Measurements from ENCODE around the gene FBXO47.
A peak's percentile ranks its signal among the peaks of the same experiment; 100 is the strongest.

Gene FBXO47

DNA sequence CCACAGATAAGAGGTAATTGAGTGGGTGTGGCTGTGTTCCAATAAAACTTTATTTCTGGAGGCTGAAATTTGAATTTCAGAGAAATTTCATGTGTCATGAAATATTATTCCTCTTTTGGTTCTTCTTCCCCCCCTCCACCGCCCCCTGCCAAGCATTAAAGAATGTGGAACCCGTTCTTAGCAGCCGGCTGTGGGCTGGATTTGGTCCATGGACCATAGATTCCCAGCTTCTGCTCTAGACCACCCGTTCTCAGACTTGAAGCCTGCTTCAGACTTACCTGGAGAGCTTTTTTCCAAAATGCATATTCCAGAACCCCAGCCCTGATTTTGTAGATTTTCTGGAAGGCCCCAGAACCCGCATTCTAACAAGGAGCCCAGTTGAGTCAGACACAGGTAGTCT, 56.9 kb downstream of the FBXO47 start:
- no peak overlapping the region for H3K4me3 ChIP-seq
- H3K27ac ChIP-seq = no peak overlapping the region

DNA sequence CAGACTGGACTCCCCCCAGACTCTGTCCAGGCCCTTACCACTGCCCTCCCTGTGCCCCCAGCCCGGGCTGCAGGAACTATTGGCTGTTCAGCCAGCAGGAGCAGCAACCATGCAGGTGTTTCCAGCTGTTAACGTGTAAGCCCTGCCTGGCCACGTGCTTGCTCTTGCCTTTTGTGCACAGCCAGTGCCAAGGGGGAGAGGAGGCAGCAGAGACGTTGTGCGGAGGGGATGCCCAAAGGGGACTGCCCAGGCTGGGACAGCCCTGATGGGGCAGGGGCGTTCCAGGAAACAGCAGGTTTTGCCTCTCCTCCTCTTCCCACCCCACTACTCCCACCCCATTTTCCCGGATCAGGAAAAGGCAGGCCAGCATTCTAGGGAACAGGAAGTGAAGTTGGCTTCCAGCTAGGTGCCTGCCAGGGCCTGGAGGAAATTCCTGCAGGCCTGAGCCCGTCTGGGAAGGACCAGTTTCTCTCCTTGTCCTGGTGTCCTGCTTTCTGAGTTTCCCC, 58.5 kb downstream of the FBXO47 start:
- no peak overlapping the region for H3K4me3 ChIP-seq
- H3K27ac ChIP-seq = peak overlapping the region in 19 of 21 experiments; percentile 6 to 79 (median 62)

DNA sequence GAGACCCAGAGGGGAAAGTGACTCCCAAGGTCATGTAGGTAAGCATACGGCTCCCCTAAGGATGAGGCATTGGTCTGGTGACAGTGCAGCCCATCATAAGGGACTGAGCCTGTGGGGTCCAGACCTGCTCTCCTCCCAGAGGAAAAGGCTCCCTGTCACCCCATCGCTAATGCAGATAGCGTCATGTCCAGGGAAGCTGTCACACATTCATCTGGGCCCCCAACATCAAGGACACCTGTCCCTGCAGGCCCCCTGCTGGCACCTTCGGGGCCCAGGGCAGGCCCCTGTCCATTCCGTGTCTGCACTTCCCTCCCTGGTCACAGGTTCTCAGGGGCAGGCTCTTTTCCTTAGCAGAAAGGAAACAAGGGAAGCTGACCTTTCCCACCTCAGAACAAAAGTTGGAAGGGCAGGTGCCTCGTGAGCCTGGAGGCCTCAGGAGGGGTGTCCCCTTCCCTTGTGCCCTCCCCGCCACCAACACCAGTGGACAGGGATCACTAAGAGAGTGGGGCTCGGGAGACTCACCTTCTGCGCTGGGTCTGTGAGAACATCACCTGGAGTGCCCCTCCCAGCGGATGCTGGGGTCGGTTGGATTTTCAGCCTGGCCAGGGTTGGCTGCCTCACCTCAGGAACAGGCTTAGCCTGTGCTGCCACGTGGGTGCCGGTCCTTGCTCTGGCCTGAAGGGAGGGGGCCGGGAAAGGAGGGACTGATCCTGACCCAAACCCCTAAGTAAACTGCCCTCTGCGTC, 59.1 kb downstream of the FBXO47 start:
- Histone ChIP-seq H3K4me3 (no peak overlapping the region), H3K27ac (peak overlapping the region in 19 of 21 experiments; percentile 6 to 79 (median 62))

DNA sequence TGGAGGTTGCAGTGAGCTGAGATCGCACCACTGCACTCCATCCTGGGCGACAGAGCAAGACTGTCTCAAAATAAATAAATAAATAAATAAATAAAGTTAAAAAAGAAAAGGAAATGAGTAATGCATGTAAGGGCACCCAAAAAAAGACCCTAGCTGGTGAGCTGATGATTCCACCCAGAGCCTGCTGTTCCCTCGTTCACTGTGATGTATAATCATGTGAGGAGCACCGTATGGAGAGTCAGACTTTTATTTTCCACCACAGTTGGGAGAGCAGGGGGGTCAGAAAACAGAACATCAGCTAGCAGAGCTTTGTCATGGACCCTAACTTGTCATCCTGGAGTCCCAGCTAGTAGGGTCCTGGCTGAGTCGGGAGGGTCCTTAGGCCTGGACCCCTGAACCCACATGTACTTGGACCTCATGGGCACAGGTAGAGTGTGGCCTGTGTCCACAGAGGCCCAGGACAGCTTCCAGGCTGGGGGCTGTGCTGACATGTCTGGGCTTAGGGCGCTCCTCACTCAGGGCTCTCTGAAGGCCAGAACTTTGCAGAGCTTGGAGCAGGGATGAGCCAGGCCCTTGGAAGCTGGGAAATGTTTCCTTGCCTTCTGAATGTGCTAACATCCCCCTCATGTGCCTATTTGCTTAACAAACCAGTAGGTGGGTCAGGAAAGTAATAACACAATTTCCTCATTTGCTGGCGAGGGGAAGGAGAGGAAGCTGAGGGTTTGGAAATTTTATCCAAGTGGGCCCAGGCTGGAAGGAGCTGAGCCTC, 60.6 kb downstream of the FBXO47 start:
- no peak overlapping the region for H3K4me3 ChIP-seq
- H3K27ac ChIP-seq = peak overlapping the region in 11 of 21 experiments; percentile 3 to 79 (median 41)

DNA sequence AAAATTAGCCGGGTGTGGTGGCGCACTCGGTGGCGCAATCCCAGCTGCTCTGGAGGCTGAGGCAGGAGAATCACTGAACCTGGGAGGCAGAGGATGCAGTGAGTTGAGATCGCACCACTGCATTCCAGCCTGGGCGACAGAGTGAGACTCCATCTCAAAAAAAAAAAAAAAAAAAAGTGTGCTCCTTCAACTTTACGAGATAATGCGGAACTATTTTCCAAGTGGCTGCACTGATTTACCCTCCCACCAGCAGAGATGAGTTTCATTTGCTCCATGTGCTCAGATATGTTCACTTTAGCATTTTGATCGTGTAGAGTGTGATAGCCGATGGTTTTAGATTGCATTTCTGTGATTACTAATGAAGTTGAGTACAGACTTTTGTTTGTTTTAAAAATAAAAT, 61.8 kb downstream of the FBXO47 start:
- no peak overlapping the region for H3K27ac ChIP-seq
- H3K4me3 ChIP-seq = no peak overlapping the region

DNA sequence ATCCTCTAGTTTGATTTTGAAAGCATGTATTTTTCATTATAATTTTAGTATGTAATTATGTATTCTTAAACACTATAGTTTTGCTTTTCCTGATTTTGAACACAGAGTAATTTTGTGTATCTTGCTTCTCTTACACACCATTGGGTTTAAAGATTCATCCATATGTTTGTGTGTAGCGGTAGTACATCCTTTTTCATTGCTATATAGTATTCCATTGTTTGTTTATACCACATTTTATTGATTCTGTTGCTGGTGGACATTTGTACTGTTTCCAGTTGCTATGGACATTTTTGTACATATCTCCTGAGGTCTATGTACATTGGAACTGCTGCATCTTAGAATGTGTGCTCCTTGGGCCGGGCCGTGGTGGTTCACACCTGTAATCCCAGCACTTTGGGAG, 62.3 kb downstream of the FBXO47 start:
- Histone ChIP-seq H3K4me3 (no peak overlapping the region), H3K27ac (no peak overlapping the region)

DNA sequence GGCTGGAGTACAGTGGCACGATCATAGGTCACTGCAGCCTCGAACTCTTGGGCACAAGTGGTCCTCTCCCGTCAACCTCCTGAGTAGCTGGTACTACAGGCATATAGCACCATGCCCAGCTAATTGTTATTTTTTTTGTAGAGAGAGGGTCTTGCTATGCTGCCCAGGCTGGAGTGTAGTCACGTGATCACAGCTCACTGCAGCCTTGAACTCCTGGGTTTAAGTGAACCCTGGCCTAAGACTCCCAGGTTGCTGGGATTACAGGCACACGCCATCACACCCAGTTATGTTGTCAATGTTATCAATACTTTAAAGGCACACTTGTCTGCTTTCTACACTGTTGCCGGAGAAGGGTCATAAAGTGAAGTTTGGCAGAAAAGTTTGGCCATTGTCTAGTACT, 63.8 kb downstream of the FBXO47 start:
- Histone ChIP-seq H3K27ac (peak overlapping the region in 2 of 21 experiments; percentile 18 to 98), H3K4me3 (no peak overlapping the region)

DNA sequence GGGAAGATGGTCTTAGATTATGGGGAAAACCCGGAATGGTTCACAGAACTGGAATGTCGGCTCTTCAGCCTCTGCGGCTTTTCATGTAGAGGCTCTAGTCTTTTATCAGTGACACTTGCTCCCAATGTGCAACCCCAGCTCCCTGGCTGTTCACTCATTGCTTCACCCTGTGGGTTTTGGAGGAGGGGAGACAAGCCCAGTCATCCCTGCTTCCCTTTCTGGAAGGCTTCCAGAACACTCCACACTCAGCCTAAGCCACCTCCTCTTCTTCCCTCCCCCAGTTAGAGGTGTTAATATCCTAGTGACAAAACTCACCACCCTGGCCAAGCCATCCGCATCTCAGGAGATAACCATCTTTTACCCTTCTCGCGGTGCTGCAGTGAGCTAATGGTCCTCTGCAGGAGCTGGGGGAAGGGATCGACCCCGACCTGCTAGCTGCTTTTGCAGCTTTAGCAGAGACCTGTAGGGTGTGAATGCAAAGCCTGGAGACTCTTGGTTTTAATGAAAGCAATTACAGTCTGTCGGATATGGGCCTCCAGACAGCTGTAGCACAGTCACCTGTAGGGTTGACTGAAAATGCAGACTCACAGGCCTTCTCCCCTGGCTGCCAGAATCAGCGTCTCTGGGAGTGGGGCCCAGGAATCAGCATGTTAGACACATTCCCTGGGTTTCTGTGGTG, 66.1 kb downstream of the FBXO47 start:
- Histone ChIP-seq H3K27ac (peak overlapping the region in 15 of 21 experiments; percentile 10 to 98 (median 48)), H3K4me3 (no peak overlapping the region)

DNA sequence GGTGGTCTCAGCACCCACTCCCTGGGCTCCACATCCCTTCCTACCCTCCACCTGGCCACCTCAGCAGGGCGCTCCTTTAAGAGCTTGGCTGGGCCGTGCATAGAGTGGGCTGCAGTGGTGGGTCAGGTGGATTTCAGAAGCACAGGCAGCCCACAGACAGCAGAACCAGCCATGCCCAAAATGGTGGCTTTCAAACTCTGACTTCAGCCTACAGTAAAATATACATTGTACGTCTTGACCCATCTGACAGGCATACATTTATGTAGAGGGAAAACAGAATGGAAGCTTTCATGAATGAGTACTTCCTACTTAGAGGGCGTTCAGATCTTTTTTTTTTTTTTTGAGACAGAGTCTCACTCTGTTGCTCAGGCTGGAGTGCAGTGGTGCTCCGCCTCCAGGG, 67.8 kb downstream of the FBXO47 start:
- peak overlapping the region in 20 of 21 experiments; percentile 17 to 98 (median 74) for H3K27ac ChIP-seq
- peak overlapping the region in 1 of 7 experiments; percentile 10 for H3K4me3 ChIP-seq

DNA sequence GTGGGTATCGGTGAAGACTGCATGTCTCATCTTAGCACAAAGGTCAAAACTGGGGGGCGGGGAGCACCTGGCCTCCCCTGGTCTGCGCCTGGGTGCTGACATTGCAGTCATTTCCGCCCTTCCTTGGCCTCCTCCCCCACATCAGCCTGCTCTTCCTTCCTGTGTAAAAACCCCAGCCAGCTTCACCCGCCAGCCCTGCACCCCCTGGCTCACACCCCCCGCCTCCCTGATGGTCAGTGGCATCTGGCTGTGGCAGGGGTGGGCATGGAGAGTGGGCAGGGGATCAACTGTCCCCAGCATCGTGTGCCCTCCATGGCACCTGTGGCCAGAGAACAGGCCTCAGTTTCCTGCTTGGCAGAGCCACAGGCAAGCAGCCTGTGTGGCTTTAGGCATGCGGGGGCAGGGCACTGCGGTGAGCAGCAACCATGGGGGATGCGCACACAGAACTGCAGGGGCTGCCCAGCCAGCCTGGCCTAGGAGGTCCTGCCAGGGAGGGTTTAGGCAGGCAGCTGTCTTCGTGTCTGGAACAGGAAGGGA, 68.3 kb downstream of the FBXO47 start:
- Histone ChIP-seq H3K27ac (peak overlapping the region in 20 of 21 experiments; percentile 17 to 98 (median 74)), H3K4me3 (peak overlapping the region in 1 of 7 experiments; percentile 10)

DNA sequence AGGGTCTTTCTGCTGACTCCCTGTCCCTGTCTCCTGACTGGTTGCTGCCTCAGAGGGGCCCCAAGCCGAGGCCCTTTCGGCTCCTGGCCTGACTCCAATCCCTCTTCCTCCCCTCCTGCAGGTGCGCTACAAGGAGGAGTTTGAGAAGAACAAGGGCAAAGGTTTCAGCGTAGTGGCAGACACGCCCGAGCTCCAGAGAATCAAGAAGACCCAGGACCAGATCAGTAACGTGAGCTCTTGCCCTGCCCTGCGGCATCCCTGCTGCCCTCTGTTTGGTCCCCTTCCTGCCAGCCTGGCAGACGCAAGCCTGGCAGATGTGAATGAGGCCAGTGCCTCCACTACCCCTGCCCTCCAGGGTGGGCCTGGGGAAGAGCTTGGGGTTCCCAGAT, 68.9 kb downstream of the FBXO47 start:
- Histone ChIP-seq H3K27ac (peak overlapping the region in 20 of 21 experiments; percentile 17 to 98 (median 74)), H3K4me3 (no peak overlapping the region)

DNA sequence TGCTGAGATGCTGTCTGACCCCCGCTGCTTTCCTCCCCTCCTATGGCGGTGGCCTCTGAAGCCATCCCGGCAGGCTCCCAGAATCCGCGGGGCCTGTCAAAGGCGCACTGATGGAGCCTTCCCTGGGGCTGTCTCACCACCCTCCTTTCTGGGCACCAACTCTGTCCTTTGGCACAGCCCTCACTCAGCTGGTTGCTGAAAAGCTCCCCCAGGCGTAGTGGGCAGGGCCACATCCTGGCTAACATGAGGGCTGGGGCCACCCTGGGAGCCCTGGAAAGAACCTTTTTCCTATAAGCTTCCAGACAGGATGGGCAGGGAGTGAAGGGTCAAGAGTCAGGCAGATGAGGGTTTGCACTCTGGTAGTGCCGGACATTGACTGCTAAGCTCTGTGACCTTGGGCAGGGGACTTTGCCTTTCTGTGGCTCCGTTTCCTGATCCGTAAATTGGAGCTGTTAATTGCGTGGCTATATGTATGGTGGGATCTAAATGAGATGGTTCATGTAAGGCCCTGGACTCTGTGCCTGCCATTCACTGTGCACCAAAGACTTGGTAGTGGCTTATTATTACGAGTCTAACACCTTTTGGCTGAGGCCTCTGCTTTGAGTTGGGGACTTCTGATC, 69.4 kb downstream of the FBXO47 start:
- Histone ChIP-seq H3K27ac (peak overlapping the region in 20 of 21 experiments; percentile 17 to 98 (median 74)), H3K4me3 (no peak overlapping the region)

DNA sequence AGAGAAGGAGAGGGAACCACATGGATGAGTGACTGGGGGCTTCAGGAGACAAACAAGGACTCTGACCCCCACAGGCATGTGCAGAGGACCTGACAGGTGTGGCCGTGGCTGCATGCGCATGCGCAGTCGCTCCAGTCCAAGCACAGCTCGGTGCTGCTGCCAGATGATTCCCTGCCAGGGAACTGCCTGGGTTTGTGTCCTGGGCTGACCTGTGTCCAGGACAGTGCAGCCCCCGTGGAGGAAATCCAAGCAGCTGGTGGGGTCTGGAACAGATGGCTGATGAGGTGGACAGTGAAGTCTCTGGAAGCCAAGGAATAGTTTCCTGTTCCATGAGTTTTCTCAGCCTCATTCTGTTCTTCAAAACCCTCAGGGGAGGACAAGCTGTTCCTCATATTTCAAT, 70.0 kb downstream of the FBXO47 start:
- H3K27ac ChIP-seq = peak overlapping the region in 19 of 21 experiments; percentile 17 to 98 (median 75)
- no peak overlapping the region for H3K4me3 ChIP-seq

DNA sequence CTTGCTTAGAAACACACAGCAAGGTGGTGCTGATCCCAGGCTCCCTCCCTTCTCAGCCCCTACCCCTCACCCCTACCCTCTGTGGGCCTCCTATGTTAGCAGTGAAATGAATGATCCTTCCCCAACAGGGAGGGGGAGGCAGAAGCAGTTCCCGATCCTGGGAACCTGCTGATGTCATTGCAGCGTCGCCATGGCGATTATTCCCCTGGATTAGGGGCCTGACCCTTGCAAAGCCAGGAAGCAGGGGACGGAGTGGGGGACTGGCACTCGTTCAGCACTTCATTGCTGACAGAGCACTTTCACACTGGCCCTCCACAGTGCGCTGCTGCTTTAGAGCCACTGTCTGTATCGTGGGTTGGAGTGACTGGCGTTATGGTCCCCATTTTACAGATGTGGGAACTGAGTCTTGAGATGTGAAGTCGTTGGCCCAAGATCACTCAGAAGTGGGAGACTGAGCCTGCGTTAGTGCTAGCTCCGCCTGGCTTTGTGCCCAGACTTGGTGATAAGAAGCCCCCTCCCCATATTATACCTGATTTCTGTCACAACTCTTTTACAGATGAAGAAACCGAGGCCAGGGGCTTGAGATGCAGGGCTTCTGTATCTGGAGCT, 70.8 kb downstream of the FBXO47 start:
- peak overlapping the region in 17 of 21 experiments; percentile 17 to 98 (median 69) for H3K27ac ChIP-seq

DNA sequence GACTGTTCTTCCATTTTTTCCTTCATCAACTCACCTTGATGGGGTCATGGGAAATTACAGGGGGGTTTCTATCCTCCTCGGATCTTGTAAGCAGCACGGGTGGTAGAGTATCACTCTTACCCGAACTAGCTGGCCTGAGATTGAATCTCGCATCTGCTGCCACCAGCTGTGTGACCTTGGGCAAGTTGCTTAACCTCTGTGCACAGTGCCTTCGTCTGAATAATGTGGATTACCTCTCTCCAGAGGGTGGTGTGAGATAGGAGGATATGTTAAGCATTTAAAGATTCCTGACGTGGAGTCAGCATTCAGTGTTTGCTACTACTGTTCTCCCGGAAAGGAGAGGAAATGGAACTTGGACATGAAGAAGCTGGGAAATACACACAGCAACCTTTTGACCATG, 72.9 kb downstream of the FBXO47 start:
- Histone ChIP-seq H3K4me3 (no peak overlapping the region), H3K27ac (peak overlapping the region in 18 of 21 experiments; percentile 14 to 90 (median 57))

More for the DNA sequence above, 70.8 kb downstream of the FBXO47 start:
- H3K4me3 ChIP-seq = no peak overlapping the region

DNA sequence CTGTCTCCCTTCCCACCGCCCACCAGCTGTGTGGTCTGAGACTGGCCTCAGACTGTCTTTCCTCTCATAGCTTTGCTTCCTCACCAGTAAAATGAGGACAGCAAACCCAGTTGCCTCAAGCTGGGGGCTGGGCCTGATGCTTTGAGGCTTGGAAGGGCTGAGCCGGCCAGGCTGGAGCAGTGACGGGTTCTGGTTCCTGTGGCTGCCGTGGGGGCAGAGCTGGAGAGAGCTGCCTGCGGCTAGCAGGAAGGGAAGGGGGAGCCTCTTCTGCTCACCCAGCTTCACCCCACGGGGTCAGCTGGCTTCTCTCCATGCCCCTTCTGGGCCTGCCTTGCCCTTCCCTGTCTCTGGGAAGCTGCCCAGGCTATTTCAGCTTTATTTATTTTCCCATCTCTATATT, 73.6 kb downstream of the FBXO47 start:
- Histone ChIP-seq H3K27ac (peak overlapping the region in 19 of 21 experiments; percentile 14 to 90 (median 58)), H3K4me3 (no peak overlapping the region)

DNA sequence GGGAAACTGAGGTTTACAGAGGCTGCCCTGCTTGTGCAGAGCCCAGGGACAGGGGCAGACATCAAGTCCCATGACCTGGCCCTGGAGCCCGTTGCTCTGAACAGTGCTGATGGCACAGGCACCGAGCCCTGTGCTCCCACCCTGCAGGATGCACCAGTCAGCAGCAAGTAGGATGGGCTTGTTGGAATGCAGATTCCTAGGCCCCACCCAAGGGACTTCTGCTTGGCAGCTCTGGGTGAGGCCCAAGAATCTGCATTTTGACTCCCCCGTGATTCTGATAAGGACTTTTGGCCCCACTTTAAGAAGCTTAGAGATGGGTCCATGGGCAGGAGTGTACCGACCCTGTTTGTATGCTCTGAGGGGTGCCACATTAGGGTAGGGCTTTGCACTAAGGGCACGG, 74.1 kb downstream of the FBXO47 start:
- peak overlapping the region in 16 of 21 experiments; percentile 8 to 90 (median 60) for H3K27ac ChIP-seq
- no peak overlapping the region for H3K4me3 ChIP-seq

DNA sequence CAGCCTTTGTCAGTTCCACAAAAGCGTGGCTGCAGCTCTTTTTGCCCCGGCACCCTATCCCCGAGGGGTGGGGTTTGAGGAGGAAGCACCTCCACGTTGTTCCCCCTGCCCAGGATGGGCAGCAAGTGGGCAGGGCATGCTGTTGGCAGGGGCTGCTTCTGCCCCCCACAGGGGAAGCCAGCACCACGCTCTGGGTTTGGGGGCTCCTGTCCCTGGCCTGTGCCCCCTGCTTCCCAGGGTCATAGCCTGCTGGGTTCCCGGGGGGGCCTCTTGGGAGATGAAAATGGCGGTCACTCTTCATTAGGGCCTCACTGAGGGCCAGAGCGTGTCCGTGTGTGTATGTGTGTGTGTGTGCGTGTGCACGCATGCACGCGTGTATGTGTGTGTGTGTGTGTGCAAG, 74.6 kb downstream of the FBXO47 start:
- Histone ChIP-seq H3K27ac (peak overlapping the region in 8 of 21 experiments; percentile 36 to 90 (median 52)), H3K4me3 (no peak overlapping the region)

DNA sequence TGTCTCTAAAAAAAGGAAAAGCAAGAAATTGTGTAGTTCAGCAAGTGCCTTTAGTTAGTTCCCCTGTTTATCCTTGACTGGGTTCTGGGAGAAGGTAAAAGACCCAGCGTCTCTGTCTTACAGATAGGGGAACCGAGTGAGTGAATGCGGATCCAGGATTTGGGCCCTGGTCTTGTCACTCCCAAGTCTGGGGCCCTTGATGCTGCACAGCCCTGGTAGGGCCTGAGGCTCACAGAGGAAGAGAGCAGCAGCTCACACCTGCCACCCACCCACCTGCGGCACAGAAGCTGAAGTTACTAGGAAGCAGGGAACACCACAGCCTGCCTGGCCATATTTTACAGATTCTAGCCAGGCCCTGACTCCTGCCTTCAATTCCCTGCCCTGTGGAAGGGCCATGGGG, 75.1 kb downstream of the FBXO47 start:
- peak overlapping the region in 10 of 21 experiments; percentile 1 to 90 (median 47) for H3K27ac ChIP-seq

More for the DNA sequence above, 75.1 kb downstream of the FBXO47 start:
- no peak overlapping the region for H3K4me3 ChIP-seq

Data from skin epidermis (tissue), 12 donors.